ENCODE data around the gene BICDL1.

DNA sequence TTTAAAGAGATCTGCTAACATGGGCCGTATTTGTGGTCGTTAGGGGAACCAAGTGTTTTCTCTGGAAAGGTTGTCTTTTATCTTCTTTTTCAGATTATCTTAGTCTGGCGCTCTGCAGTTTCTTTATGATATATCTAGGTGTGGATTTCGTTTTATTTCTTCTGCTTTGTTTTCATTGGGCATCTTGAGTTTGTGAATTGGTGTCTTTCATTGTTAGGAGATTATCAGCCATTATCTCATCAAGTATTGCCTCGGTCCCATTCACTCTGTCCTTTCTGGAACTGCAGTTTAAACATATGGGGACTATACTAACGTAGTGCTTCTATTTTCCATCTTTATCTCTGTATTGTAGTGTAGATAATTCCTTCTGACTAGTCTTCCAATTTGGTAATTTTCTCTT, 60.4 kb downstream of the BICDL1 start:
- no peak for TF ChIP-seq CTCF (IDR thresholded peaks at IDR 0.05; ENCODE audit: extremely low read depth in 1 of 2, insufficient read depth in 1 of 2, low read depth in 1 of 2, low read length in 2 of 2)
- TF ChIP-seq POLR2AphosphoS5 (IDR thresholded peaks at IDR 0.05; ENCODE audit: insufficient read depth, low read depth, low read length) = no peak
- no peak for TF ChIP-seq POLR2A (IDR thresholded peaks at IDR 0.05; ENCODE audit: low read depth, low read length)
- no peak for TF ChIP-seq EZH2 (IDR thresholded peaks at IDR 0.05; ENCODE audit: borderline replicate concordance, low read depth, low read length, severe bottlenecking)
- TF ChIP-seq, protein P1, sequence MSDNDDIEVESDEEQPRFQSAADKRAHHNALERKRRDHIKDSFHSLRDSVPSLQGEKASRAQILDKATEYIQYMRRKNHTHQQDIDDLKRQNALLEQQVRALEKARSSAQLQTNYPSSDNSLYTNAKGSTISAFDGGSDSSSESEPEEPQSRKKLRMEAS (IDR thresholded peaks at IDR 0.05; ENCODE audit: insufficient read depth, insufficient read length) = no peak
- no peak for TF ChIP-seq MYC (IDR thresholded peaks at IDR 0.05; ENCODE audit: low read depth, low read length)
- TF ChIP-seq GATA2 (IDR thresholded peaks at IDR 0.05; ENCODE audit: insufficient read depth, insufficient read length, low read depth, low read length) = no peak
- TF ChIP-seq JUN (IDR thresholded peaks at IDR 0.05; ENCODE audit: borderline replicate concordance, insufficient read depth, insufficient read length, low read depth) = no peak

Data from endothelial cell of umbilical vein (primary cell).